IMR-90 (cell line): ENCODE results near the gene CETN3. TPM values are rescaled to one million over a fixed set of nuclear protein-coding genes. Genes with fewer than 3 reads are reported as not detected.
A peak's percentile ranks its signal among the peaks of the same experiment; 100 is the strongest.

ENCODE experiments used
- ATAC-seq: fragments of 200-7000 bp; cut with Tn5 transposase; 2 replicates; pipeline ENCODE4 v1.9.1; 2020; ENCODE audit warnings: low read depth, mild to moderate bottlenecking, moderate library complexity
- BruUV-seq: library from RNA; stranded (reverse); fragments of 400-500 nt; replicated peaks from 2 replicates; lab custom pipeline; 2021; lab: Mats Ljungman, UMichigan
- CTCF ChIA-PET: fragments of 300-600 bp; formaldehyde crosslinking; extraction: SDS; loops from one replicate; lab custom pipeline; 2021; ENCODE audit warnings: antibody characterized with exemption; lab: Yijun Ruan, JAX
- POLR2A ChIA-PET: fragments of 300-600 bp; sonication (Branson Sonifier 250); formaldehyde crosslinking; loops from one replicate; lab custom pipeline; 2022; ENCODE audit warnings: antibody characterized with exemption; ENCODE audit not compliant: unreplicated experiment; lab: Charles Lee
- DNase-seq: peaks from one replicate; pipeline ENCODE4 v3.0.0; 2013
- H2AFZ ChIP-seq: replicated peaks from 2 replicates; pipeline ENCODE3; 2013; ENCODE audit warnings: low read length, mild to moderate bottlenecking; ENCODE audit not compliant: poor library complexity
- H2AK5ac ChIP-seq: 2 replicates; pipeline ENCODE4 v1.6.1; 2013; ENCODE audit warnings: low read depth, low read length, inconsistent platforms
- H2AK9ac ChIP-seq: replicated peaks from 2 replicates; pipeline ENCODE3; 2013; ENCODE audit warnings: mild to moderate bottlenecking, low read depth, low read length, moderate library complexity; ENCODE audit not compliant: poor library complexity
- H2BK120ac ChIP-seq: 2 replicates; pipeline ENCODE4 v1.6.1; 2013; ENCODE audit warnings: low read depth, low read length, inconsistent platforms
- H2BK15ac ChIP-seq: 3 replicates; pipeline ENCODE4 v1.6.1; 2013; ENCODE audit warnings: low read depth, low read length, inconsistent platforms
- H2BK20ac ChIP-seq: 2 replicates; pipeline ENCODE4 v1.6.1; 2013; ENCODE audit warnings: low read depth, mild to moderate bottlenecking, inconsistent platforms, low read length, moderate library complexity
- H2BK5ac ChIP-seq: 2 replicates; pipeline ENCODE4 v1.6.1; 2013; ENCODE audit warnings: mild to moderate bottlenecking, low read depth, low read length, inconsistent platforms; ENCODE audit not compliant: poor library complexity, severe bottlenecking
- H3K14ac ChIP-seq: replicated peaks from 2 replicates; pipeline ENCODE4 v1.6.1; 2013; ENCODE audit warnings: low read depth, low read length, inconsistent platforms
- H3K18ac ChIP-seq: 2 replicates; pipeline ENCODE4 v1.6.1; 2013; ENCODE audit warnings: low read depth, low read length, control low read depth
- H3K23ac ChIP-seq: 2 replicates; pipeline ENCODE4 v1.6.1; 2013; ENCODE audit warnings: low read depth, low read length, inconsistent platforms
- H3K27ac ChIP-seq: 2 replicates; pipeline ENCODE4 v1.5.1; 2013; ENCODE audit warnings: mild to moderate bottlenecking, control low read depth, low read length; ENCODE audit not compliant: insufficient read depth
- H3K27me3 ChIP-seq: 2 replicates; pipeline ENCODE4 v1.6.1; 2013; ENCODE audit warnings: low read length; ENCODE audit not compliant: control insufficient read depth, insufficient read depth
- H3K36me3 ChIP-seq: 2 replicates; pipeline ENCODE4 v1.6.1; 2013; ENCODE audit warnings: low read length, mixed read lengths; ENCODE audit not compliant: control insufficient read depth, insufficient read depth
- H3K4ac ChIP-seq: 2 replicates; pipeline ENCODE4 v1.6.1; 2013; ENCODE audit warnings: low read depth, low read length, inconsistent platforms
- H3K4me1 ChIP-seq: 2 replicates; pipeline ENCODE4 v1.6.1; 2013; ENCODE audit warnings: low read length, mixed read lengths; ENCODE audit not compliant: control insufficient read depth, insufficient read depth
- H3K4me2 ChIP-seq: 2 replicates; pipeline ENCODE4 v1.6.1; 2013; ENCODE audit warnings: low read depth, mild to moderate bottlenecking, control low read depth, low read length, moderate library complexity
- H3K4me3 ChIP-seq: 2 replicates; pipeline ENCODE4 v1.5.1; 2013; ENCODE audit warnings: low read depth, mild to moderate bottlenecking, control low read depth, low read length, moderate library complexity; ENCODE audit not compliant: insufficient read depth
- H3K56ac ChIP-seq: 2 replicates; pipeline ENCODE4 v1.6.1; 2013; ENCODE audit warnings: low read length, inconsistent platforms; ENCODE audit not compliant: insufficient read depth; ENCODE audit errors: extremely low read depth
- H3K79me1 ChIP-seq, 2 experiments: 2 replicates each; pipeline ENCODE4 v1.6.1; 2013; ENCODE audit warnings: low read length in 2 of 2, inconsistent platforms in 1 of 2, low read depth in 1 of 2
- H3K9ac ChIP-seq: 2 replicates; pipeline ENCODE4 v1.6.1; 2013; ENCODE audit warnings: low read depth, low read length, control low read depth
- H3K9me1 ChIP-seq: 2 replicates; pipeline ENCODE4 v1.6.1; 2013; ENCODE audit warnings: low read length, inconsistent platforms; ENCODE audit not compliant: insufficient read depth
- H3K9me3 ChIP-seq: 2 replicates; pipeline ENCODE4 v1.6.1; 2013; ENCODE audit warnings: low read length; ENCODE audit not compliant: control insufficient read depth, insufficient read depth
- H4K20me1 ChIP-seq: 2 replicates; pipeline ENCODE4 v1.6.1; 2013; ENCODE audit warnings: low read length, inconsistent platforms; ENCODE audit not compliant: insufficient read depth
- H4K5ac ChIP-seq: 2 replicates; pipeline ENCODE4 v1.6.1; 2013; ENCODE audit warnings: mild to moderate bottlenecking, low read depth, low read length, control low read depth
- H4K8ac ChIP-seq, 2 experiments: 2 replicates each; pipeline ENCODE4 v1.6.1; 2013; ENCODE audit warnings: low read depth in 2 of 2, low read length in 2 of 2, control low read depth in 1 of 2, inconsistent platforms in 1 of 2
- H4K91ac ChIP-seq: 2 replicates; pipeline ENCODE4 v1.6.1; 2013; ENCODE audit warnings: low read depth, low read length, inconsistent platforms; ENCODE audit not compliant: insufficient read depth
- POLR2A ChIP-seq: IDR thresholded peaks from 2 replicates; pipeline ENCODE4 v1.6.1; 2012; ENCODE audit warnings: mild to moderate bottlenecking, low read depth, low read length
- WGBS, 2 experiments: methylation state at CpG; one replicate each; pipeline versions ENCODE4 v1.1.5 to v1.1.7; 2013; ENCODE audit warnings: missing lambda C conversion rate in 2 of 2; ENCODE audit not compliant: insufficient read length in 1 of 2; ENCODE audit errors: extremely low coverage in 2 of 2; 5-methylcytosine and 5-hydroxymethylcytosine counted together
- dilution Hi-C: fragments of 300-500 bp; cut with HindIII; formaldehyde crosslinking; loops from one replicate; pipeline ENCODE4 v1.14.3; 2018; ENCODE audit warnings: low sequenced_read_pairs; ENCODE audit not compliant: unreplicated experiment
- in situ Hi-C: fragments of 300-500 bp; cut with MboI; formaldehyde crosslinking; loops from 3 replicates; pipeline ENCODE4 v1.14.3; 2019; ENCODE audit warnings: low sequenced_read_pairs, inconsistent platforms, mixed read lengths
- intact Hi-C: fragments of 100-400 bp; cut with micrococcal nuclease; formaldehyde crosslinking; loops from 2 replicates; pipeline ENCODE4 v1.10.0; 2022
- polyA plus RNA-seq, 3 experiments: library from polyadenylated mRNA; depleted of rRNA; stranded (reverse); fragments of >200 nt; gene quantifications; 2 replicates each; pipeline ENCODE4 v1.2.3, GENCODE V29; 2012; ENCODE audit warnings: low replicate concordance in 1 of 3
- total RNA-seq: library from RNA; depleted of rRNA; stranded (reverse); fragments of >200 nt; gene quantifications from 2 replicates; pipeline ENCODE4 v1.2.3, GENCODE V29; 2012
- TF ChIP-seq, protein P1 (sequence below): conservative IDR thresholded peaks from 2 replicates; pipeline ENCODE4 v1.5.1; 2012; ENCODE audit warnings: mild to moderate bottlenecking, low read depth, low read length, improper control_type of control experiment

The CETN3 gene
- total and polyA plus RNA-seq, 2 of the 4 experiments (the other 2 are of a cell fraction) = 1.1 to 6.5 TPM

- H2BK15ac ChIP-seq = no peak overlapping the region
- ChIA-PET CTCF (interaction anchor here (1.6 kb wide), 1 partner anchor 22 kb away, joined by 5 read pairs; no protein-coding TSS in a partner anchor), POLR2A (interaction anchor here (0.6 kb wide), 1 partner anchor 343 kb away, joined by 3 read pairs; no protein-coding TSS in a partner anchor)
- H3K4me3 ChIP-seq = peak overlapping the region; percentile 66
- DNase-seq (no peak), ATAC-seq (no peak)
- peak overlapping the region; percentile 76; the same call in 1 of the 2 replicates for H3K56ac ChIP-seq
- peak overlapping the region; percentile 90 for H3K9ac ChIP-seq
- no peak overlapping the region for H3K18ac ChIP-seq
- peak overlapping the region; percentile 55 for H3K23ac ChIP-seq
- peak overlapping the region; percentile 19; the same call in 1 of the 2 replicates for H4K91ac ChIP-seq
- intact Hi-C loops = loop anchor here (5.0 kb wide), 1 partner anchor 64 kb away; the partner anchor contains the start of genes MBLAC2 and POLR3G
- H3K79me1 ChIP-seq = peaks cover 10 to 13% of the 10 kb centered on the region in 2 experiments; a peak in 3 of 4 replicates
- H4K5ac ChIP-seq = peak overlapping the region; percentile 59
- peak; percentile 82 for TF ChIP-seq POLR2A
- TF ChIP-seq, protein P1, sequence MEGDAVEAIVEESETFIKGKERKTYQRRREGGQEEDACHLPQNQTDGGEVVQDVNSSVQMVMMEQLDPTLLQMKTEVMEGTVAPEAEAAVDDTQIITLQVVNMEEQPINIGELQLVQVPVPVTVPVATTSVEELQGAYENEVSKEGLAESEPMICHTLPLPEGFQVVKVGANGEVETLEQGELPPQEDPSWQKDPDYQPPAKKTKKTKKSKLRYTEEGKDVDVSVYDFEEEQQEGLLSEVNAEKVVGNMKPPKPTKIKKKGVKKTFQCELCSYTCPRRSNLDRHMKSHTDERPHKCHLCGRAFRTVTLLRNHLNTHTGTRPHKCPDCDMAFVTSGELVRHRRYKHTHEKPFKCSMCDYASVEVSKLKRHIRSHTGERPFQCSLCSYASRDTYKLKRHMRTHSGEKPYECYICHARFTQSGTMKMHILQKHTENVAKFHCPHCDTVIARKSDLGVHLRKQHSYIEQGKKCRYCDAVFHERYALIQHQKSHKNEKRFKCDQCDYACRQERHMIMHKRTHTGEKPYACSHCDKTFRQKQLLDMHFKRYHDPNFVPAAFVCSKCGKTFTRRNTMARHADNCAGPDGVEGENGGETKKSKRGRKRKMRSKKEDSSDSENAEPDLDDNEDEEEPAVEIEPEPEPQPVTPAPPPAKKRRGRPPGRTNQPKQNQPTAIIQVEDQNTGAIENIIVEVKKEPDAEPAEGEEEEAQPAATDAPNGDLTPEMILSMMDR = no peak
- no peak overlapping the region for H2AK5ac ChIP-seq
- no peaks in the 10 kb centered on the region; the same call in 1 of the 2 replicates for H3K4me1 ChIP-seq
- no TSS peak for BruUV-seq
- H2AK9ac ChIP-seq = no peak overlapping the region
- no peak overlapping the region for H2BK20ac ChIP-seq
- peak overlapping the region; percentile 23 for H2BK5ac ChIP-seq
- dilution Hi-C loops = no loop called here
- H2BK120ac ChIP-seq = no peak overlapping the region
- no peaks in the 10 kb centered on the region for H4K20me1 ChIP-seq
- peak overlapping the region; percentile 92 for H2AFZ ChIP-seq
- H4K8ac ChIP-seq = peak overlapping the region; percentile 66 to 86
- peak overlapping the region; percentile 94 for H3K4me2 ChIP-seq
- peak overlapping the region; percentile 74 for H3K4ac ChIP-seq
- in situ Hi-C loops = no loop called here
- H3K27ac ChIP-seq = peak overlapping the region; percentile 22
- no CpG with 5 or more reads among the region's 14 CpGs for WGBS, 2 experiments
- H3K14ac ChIP-seq = peak overlapping the region; percentile 90
- no peaks in the 10 kb centered on the region; the same call in 1 of the 2 replicates for H3K36me3 ChIP-seq
- H3K27me3 ChIP-seq = no peaks in the 10 kb centered on the region
- H3K9me1 ChIP-seq = no peaks in the 10 kb centered on the region
- H3K9me3 ChIP-seq = no peaks in the 10 kb centered on the region
Measured at GRCh38 chr5:90408571-90409317, 812 bp downstream of the CETN3 start.
